GM12873 (cell line): Measurements from ENCODE around the gene LRRN2.
A peak's percentile ranks its signal among the peaks of the same experiment; 100 is the strongest.

ENCODE experiments used
- CTCF ChIP-seq: IDR thresholded peaks from 2 replicates; pipeline ENCODE4 v1.5.1; 2012; ENCODE audit warnings: low read depth, mild to moderate bottlenecking, moderate library complexity, low read length, control low read depth; ENCODE audit not compliant: insufficient read depth; ENCODE audit errors: missing control alignments

The LRRN2 gene

GRCh38 chr1:204630132-204630905 is 55.2 kb downstream of the LRRN2 start:
- no peak for TF ChIP-seq CTCF

DNA sequence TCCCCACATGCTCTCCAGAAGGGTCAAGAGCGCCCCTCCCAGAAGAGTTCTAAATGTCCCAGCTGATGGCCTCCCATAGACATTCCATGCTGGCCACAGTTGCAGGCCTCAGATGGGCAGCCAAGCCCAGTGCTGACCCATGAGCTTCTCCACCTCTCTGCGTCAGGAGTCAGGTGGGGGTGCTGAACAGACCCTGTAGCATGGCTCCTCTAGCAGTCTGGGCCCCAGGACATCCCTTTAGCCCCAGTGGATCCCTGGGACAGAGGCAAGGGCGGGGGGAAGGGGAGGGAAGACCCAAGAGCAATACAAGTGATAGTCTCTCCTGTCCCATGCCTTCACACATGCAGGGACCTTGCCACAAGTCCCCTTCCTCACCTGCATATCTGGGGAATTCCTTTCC is 56.7 kb downstream of the LRRN2 start:
- no peak for TF ChIP-seq CTCF

DNA sequence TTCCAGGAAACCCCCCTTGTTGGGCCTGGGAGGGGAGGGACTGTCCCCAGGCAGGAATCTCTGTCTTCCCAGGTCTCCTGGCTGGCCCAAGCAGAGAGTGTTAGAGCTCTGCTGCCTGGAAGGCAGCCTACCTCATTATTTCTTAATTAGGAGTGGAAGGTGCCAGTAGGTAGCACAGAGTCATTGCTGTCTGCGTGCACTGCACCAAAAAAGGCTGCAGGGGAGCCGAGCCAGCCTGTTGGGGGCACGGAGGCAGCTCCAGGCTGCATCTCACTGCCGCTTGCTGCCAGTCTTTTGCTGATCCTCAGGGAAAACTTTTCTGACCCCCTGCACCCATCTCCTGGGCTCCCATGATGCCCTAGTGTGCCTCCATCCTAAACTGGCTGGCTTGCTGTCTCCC is 58.1 kb downstream of the LRRN2 start:
- no peak for TF ChIP-seq CTCF

DNA sequence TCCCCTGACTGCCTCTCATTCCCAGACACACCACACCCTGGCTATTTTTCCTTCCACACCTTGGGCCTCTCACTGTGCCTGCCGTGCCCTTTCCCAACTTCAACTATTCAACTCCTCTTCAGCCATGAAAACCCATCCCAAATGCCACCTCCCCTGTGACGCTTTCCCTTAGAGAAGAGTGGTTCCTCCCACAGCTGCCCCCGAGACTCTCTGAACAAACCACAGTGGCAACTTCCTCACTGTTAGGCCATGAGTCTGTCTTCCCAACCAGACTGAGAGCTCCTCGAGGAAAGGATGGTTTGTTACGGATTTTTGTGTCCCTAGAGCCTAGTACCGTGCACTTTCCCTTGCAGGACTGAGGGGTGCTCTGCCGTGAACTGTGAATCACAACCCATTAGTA is 59.2 kb downstream of the LRRN2 start:
- no peak for TF ChIP-seq CTCF

- TF ChIP-seq CTCF = no peak
Observed at GRCh38 chr1:204624631-204625216, 60.8 kb downstream of the LRRN2 start.

GRCh38 chr1:204623894-204624361 is 61.6 kb downstream of the LRRN2 start:
- peak; percentile 53 for TF ChIP-seq CTCF

GRCh38 chr1:204623365-204623893 is 62.1 kb downstream of the LRRN2 start:
- TF ChIP-seq CTCF = no peak
